K562 (cell line): ENCODE data around the gene SYNGR1. TPM values are rescaled to one million over a fixed set of nuclear protein-coding genes. Genes with fewer than 3 reads are reported as not detected.

ENCODE experiments used
- ATAC-seq: fragments of 200-7000 bp; cut with Tn5 transposase; 3 replicates; pipeline ENCODE4 v1.9.1; 2020; ENCODE audit warnings: moderate library complexity
- BruUV-seq: library from RNA; stranded (reverse); fragments of 400-500 nt; replicated peaks from 2 replicates; lab custom pipeline; 2021; lab: Mats Ljungman, UMichigan
- CTCF ChIA-PET: fragments of 300-600 bp; formaldehyde crosslinking; extraction: SDS; loops from one replicate; lab custom pipeline; 2021; ENCODE audit warnings: low intra/inter-chr PET ratio; lab: Yijun Ruan, JAX
- POLR2A ChIA-PET: fragments of 300-600, 350-650 bp; sonication (Branson Sonifier 250); formaldehyde crosslinking; extraction: SDS; loops from one replicate; lab custom pipeline; 2021; ENCODE audit warnings: antibody characterized with exemption, inconsistent platforms; lab: Yijun Ruan, JAX
- DNase-seq, 4 experiments: peaks; one replicate each; pipeline versions ENCODE4 v3.0.0 to v3.0.0-alpha.2; 2011 to 2018; ENCODE audit warnings: low spot score in 3 of 4, mixed read lengths in 3 of 4; ENCODE audit errors: extremely low read depth in 1 of 4
- FAIRE-seq: peaks from 2 replicates; lab custom pipeline; 2011; peaks lifted over from hg19 to GRCh38; lab: Jason Lieb, UNC
- H2AFZ ChIP-seq: 2 replicates; pipeline ENCODE4 v1.6.0; 2011; ENCODE audit warnings: low read depth, low read length, control low read depth, inconsistent platforms
- H3K27ac ChIP-seq: fragments of 200-600 bp; 3 replicates; pipeline ENCODE4 v1.8.0; 2011; ENCODE audit warnings: low read depth, mild to moderate bottlenecking, control low read depth, inconsistent platforms, low read length, moderate library complexity, mixed read lengths; ENCODE audit errors: extremely low read depth
- H3K27me3 ChIP-seq, 2 experiments: fragments of 300-600 bp in 1 of 2; 2 replicates in 1 of 2; 3 replicates in 1 of 2; pipeline versions ENCODE4 v1.6.0 to v1.8.0; 2011; ENCODE audit warnings: inconsistent platforms in 2 of 2, low read length in 2 of 2, mild to moderate bottlenecking in 1 of 2, mixed read lengths in 1 of 2, moderate library complexity in 1 of 2; ENCODE audit not compliant: control insufficient read depth in 2 of 2, insufficient read depth in 2 of 2
- H3K36me3 ChIP-seq: fragments of 300-600 bp; 3 replicates; pipeline ENCODE4 v1.8.0; 2011; ENCODE audit warnings: mild to moderate bottlenecking, low read length, inconsistent platforms; ENCODE audit not compliant: control insufficient read depth, insufficient read depth
- H3K4me1 ChIP-seq, 2 experiments: fragments of 200-600 bp in 1 of 2; replicated peaks in 1 of 2; 2 replicates in 1 of 2; 3 replicates in 1 of 2; pipeline versions ENCODE4 v1.5.1 to v1.8.0; 2011; ENCODE audit warnings: inconsistent platforms in 2 of 2, low read length in 2 of 2, mild to moderate bottlenecking in 1 of 2, mixed read lengths in 1 of 2, moderate library complexity in 1 of 2; ENCODE audit not compliant: control insufficient read depth in 2 of 2, insufficient read depth in 2 of 2
- H3K4me2 ChIP-seq: 2 replicates; pipeline ENCODE4 v1.6.1; 2011; ENCODE audit warnings: low read length, control low read depth, inconsistent platforms, mixed read lengths; ENCODE audit not compliant: insufficient read depth
- H3K4me3 ChIP-seq: fragments of 200-600 bp; sonication (generic), shearing (Covaris generic); 2 replicates; pipeline ENCODE4 v1.5.1; 2016; ENCODE audit warnings: control low read depth, inconsistent platforms
- H3K79me2 ChIP-seq: fragments of 200-600 bp; 3 replicates; pipeline ENCODE4 v1.8.0; 2011; ENCODE audit warnings: low read length, inconsistent platforms; ENCODE audit not compliant: control insufficient read depth, insufficient read depth
- H3K9ac ChIP-seq, 2 experiments: 2 replicates each; pipeline versions ENCODE4 v1.6.0 to v1.6.1; 2011; ENCODE audit warnings: low read depth in 2 of 2, low read length in 2 of 2, control low read depth in 1 of 2, inconsistent platforms in 1 of 2, mild to moderate bottlenecking in 1 of 2, mixed read lengths in 1 of 2; ENCODE audit not compliant: insufficient read depth in 1 of 2
- H3K9me1 ChIP-seq: one replicate; pipeline ENCODE4 v1.6.0; 2011; ENCODE audit warnings: inconsistent platforms, mild to moderate bottlenecking, low read length, moderate library complexity; ENCODE audit not compliant: control insufficient read depth, insufficient read depth
- H3K9me3 ChIP-seq: replicated peaks from 2 replicates; pipeline ENCODE4 v1.5.1; 2011; ENCODE audit warnings: low read depth, low read length, inconsistent platforms; ENCODE audit not compliant: control insufficient read depth, insufficient read depth
- H4K20me1 ChIP-seq: replicated peaks from 2 replicates; pipeline ENCODE4 v1.6.1; 2011; ENCODE audit warnings: low read length, inconsistent platforms, mixed read lengths; ENCODE audit not compliant: control insufficient read depth, insufficient read depth
- BDP1 ChIP-seq: IDR thresholded peaks from 3 replicates; pipeline ENCODE4 v1.6.1; 2011; ENCODE audit not compliant: insufficient read length, insufficient read depth
- EP400 ChIP-seq: fragments of 450-650 bp; IDR thresholded peaks from 2 replicates; pipeline ENCODE4 v1.6.1; 2017; ENCODE audit warnings: antibody characterized with exemption, mild to moderate bottlenecking, moderate library complexity
- ILK ChIP-seq: fragments of 450-650 bp; IDR thresholded peaks from 2 replicates; pipeline ENCODE4 v1.6.1; 2016; ENCODE audit warnings: missing genetic modification characterization, low read depth, mild to moderate bottlenecking, missing compliant biosample characterization, moderate library complexity, borderline replicate concordance
- MYNN ChIP-seq, 2 experiments: sonication (generic); formaldehyde crosslinking in 1 of 2; IDR thresholded peaks; 2 replicates each; pipeline versions ENCODE4 v1.5.0 to v1.6.1; 2016 to 2020; ENCODE audit warnings: antibody characterized with exemption in 1 of 2, missing genetic modification reagents in 1 of 2
- NELFE ChIP-seq: IDR thresholded peaks from 2 replicates; pipeline ENCODE4 v1.6.1; 2011; ENCODE audit warnings: mild to moderate bottlenecking; ENCODE audit not compliant: insufficient read depth, insufficient read length
- RAD21 ChIP-seq, 2 experiments: fragments of 250-450 bp in 1 of 2; fragments of 450-650 bp in 1 of 2; sonication (Bioruptor Pico) in 1 of 2; formaldehyde crosslinking in 1 of 2; IDR thresholded peaks in 1 of 2; conservative IDR thresholded peaks in 1 of 2; 2 replicates each; pipeline versions ENCODE4 v1.4.0 to v1.8.0; 2020 to 2022; ENCODE audit warnings: mild to moderate bottlenecking in 2 of 2, moderate library complexity in 1 of 2
- SFPQ ChIP-seq: fragments of 200-400 bp; formaldehyde crosslinking; IDR thresholded peaks from 2 replicates; pipeline ENCODE4 v1.6.1; 2017; ENCODE audit warnings: mild to moderate bottlenecking, low read depth, low read length, moderate library complexity
- SREBF2 ChIP-seq: sonication (generic); formaldehyde crosslinking; IDR thresholded peaks from 2 replicates; pipeline ENCODE4 v1.4.0; 2020; ENCODE audit warnings: mild to moderate bottlenecking, missing genetic modification reagents
- ZBTB12 ChIP-seq: fragments of 250-450 bp; sonication (Bioruptor Pico); IDR thresholded peaks from 2 replicates; pipeline ENCODE4 v1.4.0; 2020
- ZBTB34 ChIP-seq: fragments of 250-450 bp; sonication (Bioruptor Pico); IDR thresholded peaks from 2 replicates; pipeline ENCODE4 v1.8.0; 2021; ENCODE audit warnings: mild to moderate bottlenecking, moderate library complexity
- ZNF197 ChIP-seq: fragments of 200-800 bp; sonication (Bioruptor generic); IDR thresholded peaks from 2 replicates; pipeline ENCODE4 v1.6.1; 2016; ENCODE audit warnings: low read depth, missing genetic modification characterization, missing compliant biosample characterization
- ZNF589 ChIP-seq: fragments of 200-800 bp; sonication (Bioruptor generic); IDR thresholded peaks from 2 replicates; pipeline ENCODE4 v1.6.1; 2016; ENCODE audit warnings: low read depth, missing genetic modification characterization, missing compliant biosample characterization
- ZNF655 ChIP-seq: fragments of 250-450 bp; sonication (Bioruptor Pico); IDR thresholded peaks from 2 replicates; pipeline ENCODE4 v1.5.0; 2021
- WGBS: fragments of 100-300 bp; shearing (Covaris generic); methylation state at CpG from one replicate; pipeline ENCODE4 v1.1.6; 2016; ENCODE audit warnings: low coverage, mixed read lengths; ENCODE audit not compliant: insufficient coverage; ENCODE audit errors: missing lambda C conversion rate; 5-methylcytosine and 5-hydroxymethylcytosine counted together
- in situ Hi-C: fragments of 300-500 bp; cut with MboI; formaldehyde crosslinking; loops from 4 replicates; pipeline ENCODE4 v1.15.0; 2018; ENCODE audit warnings: inconsistent platforms, mixed read lengths
- intact Hi-C: fragments of 100-400 bp; cut with micrococcal nuclease; formaldehyde crosslinking; loops from 2 replicates; pipeline ENCODE4 v1.14.2; 2022
- polyA plus RNA-seq, 8 experiments: library from polyadenylated mRNA; depleted of rRNA in 4 of 8; stranded (reverse) in 5 of 8; unstranded in 3 of 8; fragments of >200 nt; fragmentation: Nextera tagmentation in 2 of 8; fragmentation: Illumina TruSeq in 1 of 8; extraction: Ambion mirVana in 2 of 8; extraction: Trizol in 1 of 8; gene quantifications; 2 replicates each; pipeline versions ENCODE4 v1.2.1 to v1.2.3, GENCODE V29; 2011 to 2014; ENCODE audit warnings: inconsistent platforms in 1 of 8, missing spikeins in 1 of 8
- total RNA-seq, 7 experiments: library from RNA; depleted of rRNA in 6 of 7; stranded (reverse); fragments of >200 nt in 6 of 7; fragmentation: Illumina TruSeq in 2 of 7; extraction: Trizol in 2 of 7; gene quantifications; 2 replicates each; pipeline versions ENCODE4 v1.2.1 to v1.2.3, GENCODE V29; 2011 to 2021; ENCODE audit warnings: low replicate concordance in 1 of 7

The SYNGR1 gene
- total and polyA plus RNA-seq, 9 of the 15 experiments (the other 6 are each of a cell fraction or from before 2014, with no cell fraction given): 1.8 to 15.9 (median 5.5) TPM

DNA sequence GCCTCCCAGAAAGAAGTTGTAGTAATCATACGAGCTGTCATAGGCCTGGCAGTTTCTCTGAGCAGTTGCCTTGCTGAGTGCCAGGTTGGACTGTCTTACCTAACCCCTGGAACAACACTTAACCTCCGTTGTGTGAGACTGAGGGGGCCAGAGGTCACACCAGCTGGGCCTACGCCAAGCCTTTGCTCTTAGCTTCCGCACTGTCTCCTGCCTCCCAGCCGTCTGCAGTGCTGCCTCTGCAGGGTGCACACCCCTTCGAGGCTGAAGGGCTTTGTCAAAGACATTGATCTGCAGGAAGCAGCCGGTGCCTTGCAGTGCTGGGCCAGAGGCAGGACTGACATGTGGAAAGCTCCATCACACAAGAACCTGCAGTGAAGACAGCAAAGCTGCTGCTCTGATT lies 66.5 kb downstream of the SYNGR1 start:
- H3K4me1 ChIP-seq: peaks cover 0 to 5% of the 10 kb centered on the region in 2 experiments; a peak in 1 of 5 replicates
- no peaks in the 10 kb centered on the region for H3K9me3 ChIP-seq
- H3K4me3 ChIP-seq: no peak overlapping the region
- no peaks in the 10 kb centered on the region for H4K20me1 ChIP-seq
- H3K36me3 ChIP-seq: peaks cover 55% of the 10 kb centered on the region; the same call in 2 of the 3 replicates
- intact Hi-C loops (no loop called here), in situ Hi-C loops (no loop called here)
- FAIRE-seq (no peak), DNase-seq (no peak), ATAC-seq (no peak)
- no peak overlapping the region for H3K4me2 ChIP-seq
- 67% methylated on average over 6 of the region's 7 CpGs for WGBS
- CTCF ChIA-PET: no interaction called here
- no peak overlapping the region for H2AFZ ChIP-seq
- peaks cover 2% of the 10 kb centered on the region; the same call in 1 of the 3 replicates for H3K79me2 ChIP-seq
- H3K27me3 ChIP-seq: no peaks in the 10 kb centered on the region
- no TSS peak for BruUV-seq
- H3K9me1 ChIP-seq: no peaks in the 10 kb centered on the region
- no peak overlapping the region for H3K27ac ChIP-seq
- TF ChIP-seq RAD21 (CRISPR knock-in tag; conservative IDR thresholded peaks at IDR 0.05 in 1 of 2, IDR thresholded peaks at IDR 0.05 in 1 of 2): no peak
- no peak for TF ChIP-seq MYNN (IDR thresholded peaks at IDR 0.05)
- no peak for TF ChIP-seq MYNN (CRISPR knock-in tag; IDR thresholded peaks at IDR 0.05)
- TF ChIP-seq ZBTB12: no peak
- no peak for TF ChIP-seq BDP1
- TF ChIP-seq ZNF197 (CRISPR knock-in tag): no peak
- TF ChIP-seq ZNF589 (CRISPR knock-in tag): no peak
- no peak for TF ChIP-seq ZNF655
- no peak for TF ChIP-seq NELFE
- TF ChIP-seq ZBTB34 (CRISPR knock-in tag): no peak
- TF ChIP-seq SREBF2 (CRISPR knock-in tag): no peak
- TF ChIP-seq ILK: no peak
- TF ChIP-seq SFPQ: no peak
- no peak for TF ChIP-seq EP400
- POLR2A ChIA-PET: interaction anchor here (1.2 kb wide), 1 partner anchor 97 kb away, joined by 3 read pairs; the partner anchor contains the start of gene RPL3
- H3K9ac ChIP-seq: peak overlapping the region in 1 of 2 experiments; percentile 52; a peak in 2 of 4 replicates
